ENCODE results near the gene KRTAP17-1. TPM values are rescaled to one million over a fixed set of nuclear protein-coding genes. Genes with fewer than 3 reads are reported as not detected.

Gene KRTAP17-1, protein sequence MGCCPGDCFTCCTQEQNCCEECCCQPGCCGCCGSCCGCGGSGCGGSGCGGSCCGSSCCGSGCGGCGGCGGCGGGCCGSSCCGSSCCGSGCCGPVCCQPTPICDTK
- 0.12 and 0.33 TPM in 2 replicates for total RNA-seq

DNA sequence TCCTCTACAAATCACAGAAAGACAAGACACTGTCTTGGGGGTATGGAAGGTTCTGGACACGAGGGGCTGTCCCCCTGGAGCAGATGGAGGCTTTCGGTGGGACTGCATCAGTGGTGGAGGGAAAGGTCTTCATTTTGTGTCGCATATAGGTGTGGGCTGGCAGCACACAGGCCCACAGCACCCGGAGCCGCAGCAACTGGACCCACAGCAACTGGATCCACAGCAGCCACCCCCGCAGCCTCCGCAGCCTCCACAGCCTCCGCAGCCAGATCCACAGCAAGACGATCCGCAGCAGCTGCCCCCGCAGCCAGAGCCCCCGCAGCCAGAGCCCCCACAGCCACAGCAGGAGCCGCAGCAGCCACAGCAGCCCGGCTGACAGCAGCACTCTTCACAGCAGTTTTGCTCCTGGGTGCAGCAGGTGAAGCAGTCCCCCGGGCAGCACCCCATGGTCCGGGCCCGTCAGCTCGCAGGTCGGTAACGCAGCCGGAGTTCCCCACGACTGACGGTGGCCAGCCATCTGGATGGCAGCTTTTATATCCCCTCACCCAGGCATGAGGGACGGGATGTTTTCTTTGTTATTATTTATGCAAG lies at the start of gene KRTAP17-1:
TSS of gene KRTAP17-1 (minus strand) at position 507 of the 591 bp plus-strand sequence. CDS start at position 447, 60 bp downstream.

GRCh38 chr17:41350381-41350878 lies 34.9 kb upstream of the KRTAP17-1 start, which contains the start of gene KRT33A:
Gene KRT33A (minus strand): TSS chr17:41350828. CDS start chr17:41350767, 61 bp downstream.

GRCh38 chr17:41308918-41309359 lies 6.6 kb downstream of the KRTAP17-1 start, which contains the start of gene KRTAP16-1:
Gene KRTAP16-1 (minus strand): TSS chr17:41309309. CDS start chr17:41309253, 56 bp downstream.

DNA sequence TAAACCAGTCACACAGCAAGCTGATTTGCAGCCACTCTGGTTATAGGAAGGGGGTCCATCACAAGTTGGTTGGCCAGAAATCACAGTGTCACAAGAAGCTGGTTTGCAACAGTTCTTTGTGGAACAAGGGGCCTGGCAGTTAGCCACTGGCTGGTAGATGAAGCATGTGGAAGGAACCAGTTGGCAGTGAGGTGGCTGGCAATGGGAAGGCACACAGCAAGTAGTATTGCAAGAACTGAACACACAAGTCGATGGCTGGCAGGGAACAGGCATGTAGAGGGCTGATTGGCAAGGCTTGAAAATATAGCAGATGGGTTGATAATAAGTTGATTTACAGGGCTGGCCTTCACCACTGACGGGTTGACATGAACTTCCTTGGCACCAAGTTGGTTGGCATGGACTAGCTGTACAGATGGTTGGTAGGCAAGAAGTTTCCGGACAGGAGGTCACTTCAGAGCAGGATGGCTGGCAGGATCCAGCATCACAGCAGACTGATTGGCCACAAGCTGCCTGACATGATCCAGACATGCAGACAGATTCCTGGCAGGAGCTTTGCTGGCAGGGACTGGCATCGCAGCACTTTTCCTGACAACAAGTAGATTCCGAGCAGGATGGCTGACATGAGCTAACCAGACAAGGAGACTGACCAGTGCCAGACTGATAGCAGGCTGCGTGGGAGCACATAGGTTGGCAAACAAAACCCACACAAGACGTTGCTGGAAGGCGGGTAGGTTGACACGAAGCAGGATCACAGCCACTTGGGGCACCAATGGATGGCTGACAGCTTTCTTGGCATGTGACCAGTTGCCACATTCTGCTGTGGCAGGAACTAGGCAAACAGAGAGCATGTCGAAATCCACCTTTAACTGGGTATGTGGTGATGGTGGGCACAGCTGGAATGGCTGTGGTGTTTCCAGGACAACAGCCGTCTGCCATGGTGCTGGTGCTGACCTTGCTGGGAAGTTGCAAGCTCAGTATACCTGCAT lies 13.3 kb downstream of the KRTAP17-1 start, which contains the start of gene KRTAP29-1:
TSS of gene KRTAP29-1 (minus strand) at position 936 of the 986 bp plus-strand sequence. CDS start at position 936, 0 bp downstream.

GRCh38 chr17:41275648-41276190 lies 39.8 kb downstream of the KRTAP17-1 start, which contains the start of gene KRTAP9-7:
Gene KRTAP9-7 (plus strand): TSS chr17:41275698. CDS start chr17:41275698, 0 bp downstream.

DNA sequence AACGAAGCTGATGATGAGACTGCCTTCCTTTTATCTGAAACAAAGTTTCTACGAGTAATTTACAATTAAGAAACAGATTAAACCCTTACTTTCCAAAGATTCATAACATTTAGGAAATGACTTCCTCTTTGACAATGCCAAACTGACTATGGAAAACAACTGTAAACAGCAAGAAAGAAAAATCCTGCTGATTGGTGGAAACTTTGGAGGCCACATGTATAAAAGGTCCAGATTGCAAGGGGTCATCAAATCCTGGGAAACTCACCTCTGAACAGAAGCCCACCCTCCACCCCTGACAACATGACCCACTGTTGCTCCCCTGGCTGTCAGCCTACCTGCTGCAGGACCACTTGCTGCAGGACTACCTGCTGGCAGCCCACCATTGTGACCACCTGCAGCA lies 50.4 kb downstream of the KRTAP17-1 start, which contains the start of gene KRTAP9-6:
TSS of gene KRTAP9-6 (plus strand) at position 301 of the 400 bp plus-strand sequence. CDS start at position 301, 0 bp downstream.

Other genes with a start within 250 kb of the KRTAP17-1 start
- not detected in 2 replicates for gene KRTAP2-4, start 249.8 kb downstream of the KRTAP17-1 start, total RNA-seq
- gene KRTAP4-7, start 231.6 kb downstream of the KRTAP17-1 start, total RNA-seq: not detected in 2 replicates
- gene KRTAP4-8, start 217.6 kb downstream of the KRTAP17-1 start, total RNA-seq: not detected in 2 replicates
- gene KRTAP4-16, start 213.5 kb downstream of the KRTAP17-1 start, total RNA-seq: not detected in 2 replicates
- gene KRTAP4-9, start 210.3 kb downstream of the KRTAP17-1 start, total RNA-seq: 0.12 TPM in 1 of 2 replicates, not detected in the other
- gene KRTAP4-11, start 197.3 kb downstream of the KRTAP17-1 start, total RNA-seq: not detected in 2 replicates
- not detected in 2 replicates for gene KRTAP4-12, start 191.5 kb downstream of the KRTAP17-1 start, total RNA-seq
- not detected in 2 replicates for gene KRTAP4-6, start 175.2 kb downstream of the KRTAP17-1 start, total RNA-seq
- not detected in 2 replicates for gene KRTAP4-5, start 165.9 kb downstream of the KRTAP17-1 start, total RNA-seq
- not detected in 2 replicates for gene KRTAP4-4, start 155.0 kb downstream of the KRTAP17-1 start, total RNA-seq
- gene KRTAP4-3, start 147.5 kb downstream of the KRTAP17-1 start, total RNA-seq: not detected in 2 replicates
- gene KRTAP4-2, start 137.5 kb downstream of the KRTAP17-1 start, total RNA-seq: not detected in 2 replicates
- 0.11 TPM in 1 of 2 replicates, not detected in the other for gene KRTAP4-1, start 130.8 kb downstream of the KRTAP17-1 start, total RNA-seq
- gene KRTAP9-1, start 125.8 kb downstream of the KRTAP17-1 start, total RNA-seq: not detected in 2 replicates
- gene KRTAP9-2, start 89.1 kb downstream of the KRTAP17-1 start, total RNA-seq: not detected in 2 replicates
- gene KRTAP9-3, start 83.3 kb downstream of the KRTAP17-1 start, total RNA-seq: not detected in 2 replicates
- gene KRTAP9-8, start 77.7 kb downstream of the KRTAP17-1 start, total RNA-seq: not detected in 2 replicates
- not detected in 2 replicates for gene KRTAP9-4, start 66.0 kb downstream of the KRTAP17-1 start, total RNA-seq
- gene KRTAP9-9, start 60.3 kb downstream of the KRTAP17-1 start, total RNA-seq: not detected in 2 replicates
- gene KRTAP9-6, start 50.3 kb downstream of the KRTAP17-1 start, total RNA-seq: not detected in 2 replicates
- gene KRTAP9-7, start 40.0 kb downstream of the KRTAP17-1 start, total RNA-seq: not detected in 2 replicates
- gene KRTAP29-1, start 12.9 kb downstream of the KRTAP17-1 start, total RNA-seq: not detected in 2 replicates
- gene KRTAP16-1, start 6.4 kb downstream of the KRTAP17-1 start, total RNA-seq: not detected in 2 replicates
- not detected in 2 replicates for gene KRT33A, start 35.1 kb upstream of the KRTAP17-1 start, total RNA-seq
- 1.1 and 2.7 TPM in 2 replicates for gene KRT33B, start 54.1 kb upstream of the KRTAP17-1 start, total RNA-seq
- gene KRT34, start 66.6 kb upstream of the KRTAP17-1 start, total RNA-seq: 133 and 203 TPM in 2 replicates
- gene KRT31, start 81.9 kb upstream of the KRTAP17-1 start, total RNA-seq: not detected in 2 replicates
- gene KRT37, start 108.9 kb upstream of the KRTAP17-1 start, total RNA-seq: not detected in 2 replicates
- under 0.01 and 0.11 TPM in 2 replicates for gene KRT38, start 125.3 kb upstream of the KRTAP17-1 start, total RNA-seq
- gene KRT32, start 151.7 kb upstream of the KRTAP17-1 start, total RNA-seq: not detected in 2 replicates
- not detected in 2 replicates for gene KRT35, start 165.4 kb upstream of the KRTAP17-1 start, total RNA-seq
- gene KRT36, start 174.2 kb upstream of the KRTAP17-1 start, total RNA-seq: 0.11 and 0.12 TPM in 2 replicates
- gene KRT13, start 189.9 kb upstream of the KRTAP17-1 start, total RNA-seq: 0.25 and 0.55 TPM in 2 replicates
- gene KRT15, start 203.2 kb upstream of the KRTAP17-1 start, total RNA-seq: 5.7 and 15.3 TPM in 2 replicates
- gene KRT19, start 212.6 kb upstream of the KRTAP17-1 start, total RNA-seq: 1,363 and 1,718 TPM in 2 replicates

Data from uterine smooth muscle cell (primary cell).